Psoas muscle (tissue), 7 donors: ENCODE results near the gene WDR27. TPM values are rescaled to one million over a fixed set of nuclear protein-coding genes. Genes with fewer than 3 reads are reported as not detected.

Source experiments
- polyA plus RNA-seq, 3 donors: library from polyadenylated mRNA; stranded (reverse); fragments of 200-250 nt; gene quantifications; one replicate each; pipeline ENCODE4 v1.2.3, GENCODE V29; 2013
- total RNA-seq, 4 donors: library from RNA; stranded (reverse); fragmentation: NEBNext Ultra II Directional in 2 of 4; extraction: Animal tissue kit (Norgen Biotek cat#: 25700) in 2 of 4; gene quantifications; one replicate each; pipeline versions ENCODE4 v1.2.1 to v1.2.4, GENCODE V29; 2021 to 2023
- donor health status: healthy with polysubstance abuse.
- donor health status: DM: no; HTN: no; CAD: no; lungs with moderate emphysema.
- donor health status: Bipolar disorder and iron deficiency.
- donor health status: healthy.
- donor health status: DM: no; HTN: no; CAD: no.
- donor health status: DM: no; HTN: no; CAD: no.
- donor health status: DM: yes; HTN: yes; CAD: no.

WDR27 gene
- total and polyA plus RNA-seq, 7 donors: 3.1 to 14.4 (median 5.5) TPM

Other genes with a start within 250 kb of the WDR27 start
- gene C6orf120, start 97 bp upstream of the WDR27 start, total RNA-seq: 10 to 100 TPM; 16.5 to 23.6 (median 20.0) TPM
- 10 to 100 TPM in 2 of 3 donors, 1 to 10 TPM in 1; 9.2 to 42.1 (median 18.7) TPM for gene C6orf120, start 97 bp upstream of the WDR27 start, polyA plus RNA-seq
- 10 to 100 TPM; 47.1 to 59.8 (median 50.9) TPM for gene PHF10, start 22.5 kb upstream of the WDR27 start, total RNA-seq
- 10 to 100 TPM; 20.2 to 66.6 (median 29.4) TPM for gene PHF10, start 22.5 kb upstream of the WDR27 start, polyA plus RNA-seq
- gene DYNLT2, start 49.5 kb upstream of the WDR27 start, total RNA-seq: 1 to 10 TPM in 2 of 4 donors, under 1 TPM in 2; 0.73 to 1.3 (median 0.90) TPM
- gene DYNLT2, start 49.5 kb upstream of the WDR27 start, polyA plus RNA-seq: 1 to 10 TPM in 2 of 3 donors, under 1 TPM in 1; 0.93 to 2.8 (median 1.4) TPM
- 10 to 100 TPM in 3 of 4 donors, 1 to 10 TPM in 1; 9.4 to 11.8 (median 11.2) TPM for gene ERMARD, start 49.6 kb upstream of the WDR27 start, total RNA-seq
- gene ERMARD, start 49.6 kb upstream of the WDR27 start, polyA plus RNA-seq: 10 to 100 TPM in 2 of 3 donors, 1 to 10 TPM in 1; 7.9 to 13.3 (median 11.4) TPM